Right atrium auricular region (tissue), 2 donors: Measurements from ENCODE around the gene HACD3. TPM values are rescaled to one million over a fixed set of nuclear protein-coding genes. Genes with fewer than 3 reads are reported as not detected.

ENCODE experiments used
- DNase-seq: peaks from one replicate; pipeline ENCODE4 v3.0.0-alpha.2; 2019; ENCODE audit warnings: low spot score
- H3K27ac ChIP-seq, 2 donors: fragments of 200-600 bp; sonication (generic); 1 replicate in 1 of 2; 2 replicates in 1 of 2; pipeline ENCODE4 v1.5.1; 2016 to 2019
- H3K27me3 ChIP-seq, 2 donors: fragments of 200-600 bp; sonication (generic); one replicate each; pipeline versions ENCODE4 v1.5.1 to v1.6.0; 2017 to 2019
- H3K36me3 ChIP-seq: fragments of 200-600 bp; sonication (generic); one replicate; pipeline ENCODE4 v1.5.1; 2016
- H3K4me1 ChIP-seq, 2 donors: fragments of 200-600 bp; sonication (generic); one replicate each; pipeline versions ENCODE4 v1.5.1 to v1.6.0; 2017 to 2019
- H3K4me3 ChIP-seq, 2 donors: fragments of 200-600 bp; sonication (generic); 1 replicate in 1 of 2; 2 replicates in 1 of 2; pipeline ENCODE4 v1.5.1; 2017 to 2019; ENCODE audit warnings: mild to moderate bottlenecking in 1 of 2, moderate library complexity in 1 of 2
- H3K9me3 ChIP-seq, 2 donors: fragments of 200-600 bp; sonication (generic); one replicate each; pipeline ENCODE4 v1.5.1; 2019
- CTCF ChIP-seq, 2 donors: fragments of 200-600 bp; sonication (generic); IDR thresholded peaks; one replicate each; pipeline ENCODE4 v1.5.1; 2019; ENCODE audit warnings: antibody characterized with exemption in 2 of 2
- total RNA-seq, 2 donors: library from RNA; depleted of rRNA; stranded (reverse); fragments of >200 nt; gene quantifications; one replicate each; pipeline ENCODE4 v1.1.0, GENCODE V29; 2016

The HACD3 gene
- total RNA-seq, 2 donors from 2014 or later, result 15.3 to 20.5 TPM

GRCh38 chr15:65626856-65627255 is 96.6 kb downstream of the HACD3 start:
- DNase-seq, result no peak
- no peaks in the 10 kb centered on the region for H3K36me3 ChIP-seq
- H3K9me3 ChIP-seq, result no peaks in the 10 kb centered on the region
- no peaks in the 10 kb centered on the region for H3K27me3 ChIP-seq
- no peak overlapping the region for H3K4me3 ChIP-seq
- H3K27ac ChIP-seq, result no peak overlapping the region
- H3K4me1 ChIP-seq, result no peaks in the 10 kb centered on the region
- no peak for TF ChIP-seq CTCF (IDR thresholded peaks at IDR 0.05)

Other genes with a start within 250 kb of the HACD3 start
- 1 to 10 TPM; 5.2 to 5.8 TPM for gene PARP16, start 243.6 kb upstream of the HACD3 start, total RNA-seq
- not detected for gene RNU5A-1, start 234.4 kb upstream of the HACD3 start, total RNA-seq
- not detected for gene RNU5B-1, start 225.8 kb upstream of the HACD3 start, total RNA-seq
- gene IGDCC3, start 152.5 kb upstream of the HACD3 start, total RNA-seq, result not detected
- 1 to 10 TPM in 1 of 2 donors, under 1 TPM in 1; 0.86 to 2.3 TPM for gene IGDCC4, start 107.5 kb upstream of the HACD3 start, total RNA-seq
- 10 to 100 TPM; 22.2 to 28.8 TPM for gene DPP8, start 12.8 kb upstream of the HACD3 start, total RNA-seq
- gene INTS14, start 80.7 kb downstream of the HACD3 start, total RNA-seq, result 10 to 100 TPM; 15.3 to 19.7 TPM
- 1 to 10 TPM; 1.9 to 2.8 TPM for gene SLC24A1, start 91.5 kb downstream of the HACD3 start, total RNA-seq